Panc1 (cell line): ENCODE measurements around the gene FBXO5. TPM values are rescaled to one million over a fixed set of nuclear protein-coding genes. Genes with fewer than 3 reads are reported as not detected.

Experiments
- ATAC-seq: fragments of 200-7000 bp; cut with Tn5 transposase; 2 replicates; pipeline ENCODE4 v1.9.1; 2020; ENCODE audit warnings: mild to moderate bottlenecking, moderate library complexity
- BruUV-seq: library from RNA; stranded (reverse); fragments of 400-500 nt; replicated peaks from 2 replicates; lab custom pipeline; 2021; lab: Mats Ljungman, UMichigan
- CTCF ChIA-PET: fragments of 300-600 bp; sonication (Branson Sonifier 250); formaldehyde crosslinking; loops from one replicate; lab custom pipeline; 2022; ENCODE audit warnings: antibody characterized with exemption; lab: Charles Lee
- POLR2A ChIA-PET: fragments of 300-600 bp; sonication (Branson Sonifier 250); formaldehyde crosslinking; loops from one replicate; lab custom pipeline; 2022; ENCODE audit warnings: antibody characterized with exemption; lab: Charles Lee
- DNase-seq: peaks from one replicate; pipeline ENCODE4 v3.0.0-alpha.2; 2010; ENCODE audit warnings: low read depth, low spot score
- H3K27ac ChIP-seq: 2 replicates; pipeline ENCODE4 v1.5.1; 2011; ENCODE audit warnings: mild to moderate bottlenecking, low read length, inconsistent platforms
- H3K27me3 ChIP-seq: fragments of 200-500 bp; sonication (Bioruptor generic); 2 replicates; pipeline ENCODE4 v1.6.0; 2014; ENCODE audit warnings: low read length, inconsistent platforms; ENCODE audit not compliant: control insufficient read depth, insufficient read depth
- H3K36me3 ChIP-seq: fragments of 200-500 bp; sonication (Bioruptor generic); 2 replicates; pipeline ENCODE4 v1.5.1; 2014; ENCODE audit warnings: inconsistent platforms, mild to moderate bottlenecking, low read length, moderate library complexity; ENCODE audit not compliant: control insufficient read depth, insufficient read depth
- H3K4me1 ChIP-seq: 2 replicates; pipeline ENCODE4 v1.5.1; 2011; ENCODE audit warnings: inconsistent platforms, mild to moderate bottlenecking, low read length, moderate library complexity; ENCODE audit not compliant: control insufficient read depth, insufficient read depth
- H3K4me3 ChIP-seq, 2 experiments: 2 replicates each; pipeline ENCODE4 v1.5.1; 2011 to 2012; ENCODE audit warnings: low read depth in 2 of 2, low read length in 2 of 2, mild to moderate bottlenecking in 2 of 2, inconsistent platforms in 1 of 2, moderate library complexity in 1 of 2
- H3K9me3 ChIP-seq: fragments of 200-500 bp; sonication (Bioruptor generic); 2 replicates; pipeline ENCODE4 v1.5.1; 2014; ENCODE audit warnings: low read depth, mild to moderate bottlenecking, inconsistent platforms, low read length, moderate library complexity; ENCODE audit not compliant: control insufficient read depth, insufficient read depth
- POLR2AphosphoS5 ChIP-seq: IDR thresholded peaks from 2 replicates; pipeline ENCODE4 v1.6.1; 2012; ENCODE audit warnings: mild to moderate bottlenecking, low read depth, low read length, moderate library complexity
- REST ChIP-seq, 2 experiments: IDR thresholded peaks; 2 replicates each; pipeline ENCODE4 v1.6.1; 2011 to 2012; ENCODE audit warnings: low read depth in 2 of 2, control low read depth in 1 of 2, low read length in 1 of 2, mild to moderate bottlenecking in 1 of 2, moderate library complexity in 1 of 2; ENCODE audit not compliant: insufficient read depth in 1 of 2
- SIN3A ChIP-seq: IDR thresholded peaks from 2 replicates; pipeline ENCODE4 v1.6.1; 2012; ENCODE audit warnings: low read depth, mild to moderate bottlenecking, low read length, moderate library complexity, borderline replicate concordance; ENCODE audit not compliant: insufficient read depth
- TCF7L2 ChIP-seq: IDR thresholded peaks from 2 replicates; pipeline ENCODE4 v1.6.1; 2011; ENCODE audit warnings: mild to moderate bottlenecking, low read depth, low read length, inconsistent platforms
- in situ Hi-C: cut with HindIII; loops from 2 replicates; pipeline ENCODE4 v1.10.0; 2016; ENCODE audit warnings: low sequenced_read_pairs, low pct_unique_long_range_greater_than_20kb
- intact Hi-C: fragments of 100-400 bp; cut with micrococcal nuclease; formaldehyde crosslinking; loops from one replicate; pipeline ENCODE4 v1.10.0; 2022; ENCODE audit not compliant: unreplicated experiment
- total RNA-seq: library from RNA; stranded (reverse); gene quantifications from one replicate; pipeline ENCODE4 v1.2.1, GENCODE V29; 2021; ENCODE audit not compliant: unreplicated experiment
- TF ChIP-seq, protein P1 (sequence below): fragments of 450-650 bp; IDR thresholded peaks from 2 replicates; pipeline ENCODE4 v1.5.1; 2017; ENCODE audit warnings: mild to moderate bottlenecking

Gene FBXO5
- total RNA-seq, 1 experiment from 2014 or later: 33.6 TPM

GRCh38 chr6:153015094-153015640 is 32.3 kb upstream of the FBXO5 start:
- ChIA-PET POLR2A (no interaction called here), CTCF (no interaction called here)
- H3K36me3 ChIP-seq: no peaks in the 10 kb centered on the region; the same call in 1 of the 2 replicates
- BruUV-seq: no TSS peak
- DNase-seq (no peak), ATAC-seq (no peak)
- no peak overlapping the region for H3K27ac ChIP-seq
- H3K27me3 ChIP-seq: no peaks in the 10 kb centered on the region
- no peaks in the 10 kb centered on the region for H3K9me3 ChIP-seq
- no peak overlapping the region for H3K4me3 ChIP-seq
- no peaks in the 10 kb centered on the region for H3K4me1 ChIP-seq
- in situ Hi-C loops: no loop called here
- no peak for TF ChIP-seq POLR2AphosphoS5
- no peak for TF ChIP-seq REST (IDR thresholded peaks at IDR 0.05; ENCODE audit: insufficient read depth in 1 of 2, low read depth in 2 of 2, low read length in 1 of 2)
- TF ChIP-seq TCF7L2: no peak
- TF ChIP-seq SIN3A: no peak
- TF ChIP-seq, protein P1, sequence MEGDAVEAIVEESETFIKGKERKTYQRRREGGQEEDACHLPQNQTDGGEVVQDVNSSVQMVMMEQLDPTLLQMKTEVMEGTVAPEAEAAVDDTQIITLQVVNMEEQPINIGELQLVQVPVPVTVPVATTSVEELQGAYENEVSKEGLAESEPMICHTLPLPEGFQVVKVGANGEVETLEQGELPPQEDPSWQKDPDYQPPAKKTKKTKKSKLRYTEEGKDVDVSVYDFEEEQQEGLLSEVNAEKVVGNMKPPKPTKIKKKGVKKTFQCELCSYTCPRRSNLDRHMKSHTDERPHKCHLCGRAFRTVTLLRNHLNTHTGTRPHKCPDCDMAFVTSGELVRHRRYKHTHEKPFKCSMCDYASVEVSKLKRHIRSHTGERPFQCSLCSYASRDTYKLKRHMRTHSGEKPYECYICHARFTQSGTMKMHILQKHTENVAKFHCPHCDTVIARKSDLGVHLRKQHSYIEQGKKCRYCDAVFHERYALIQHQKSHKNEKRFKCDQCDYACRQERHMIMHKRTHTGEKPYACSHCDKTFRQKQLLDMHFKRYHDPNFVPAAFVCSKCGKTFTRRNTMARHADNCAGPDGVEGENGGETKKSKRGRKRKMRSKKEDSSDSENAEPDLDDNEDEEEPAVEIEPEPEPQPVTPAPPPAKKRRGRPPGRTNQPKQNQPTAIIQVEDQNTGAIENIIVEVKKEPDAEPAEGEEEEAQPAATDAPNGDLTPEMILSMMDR: no peak
- intact Hi-C loops: no loop called here

DNA sequence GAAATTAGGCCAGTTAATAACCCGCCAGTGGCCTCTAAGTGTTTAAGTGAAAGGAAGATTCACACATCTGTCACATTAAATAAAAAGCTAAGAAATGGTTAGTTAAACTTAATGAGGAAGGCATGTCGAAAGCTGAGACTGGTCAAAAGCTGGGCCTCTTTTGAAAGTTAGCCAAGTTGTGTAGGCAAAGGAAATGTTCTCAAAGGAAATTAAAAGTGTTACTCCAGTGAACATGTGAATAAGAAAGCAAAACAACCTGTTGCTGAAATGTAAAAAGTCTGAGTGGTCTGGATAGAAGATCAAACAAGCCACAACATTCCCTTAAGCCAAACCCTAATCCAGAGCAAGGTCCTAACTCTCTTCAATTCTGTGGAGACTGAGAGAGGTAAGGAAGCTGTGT is 30.6 kb upstream of the FBXO5 start:
- TF ChIP-seq SIN3A (no peak), REST (IDR thresholded peaks at IDR 0.05; ENCODE audit: insufficient read depth in 1 of 2, low read depth in 2 of 2, low read length in 1 of 2) (no peak), TCF7L2 (no peak), POLR2AphosphoS5 (no peak)
- TF ChIP-seq, protein P1: no peak
- no peaks in the 10 kb centered on the region; the same call in 1 of the 2 replicates for H3K36me3 ChIP-seq
- H3K4me3 ChIP-seq: no peak overlapping the region
- no peak overlapping the region for H3K27ac ChIP-seq
- BruUV-seq: no TSS peak
- ATAC-seq (no peak), DNase-seq (no peak)
- POLR2A ChIA-PET: no interaction called here
- no peaks in the 10 kb centered on the region for H3K4me1 ChIP-seq
- CTCF ChIA-PET: no interaction called here
- intact Hi-C loops (no loop called here), in situ Hi-C loops (no loop called here)
- H3K9me3 ChIP-seq: no peaks in the 10 kb centered on the region
- no peaks in the 10 kb centered on the region for H3K27me3 ChIP-seq
